Measurements from ENCODE around the gene NCAPD2.
A peak's percentile ranks its signal among the peaks of the same experiment; 100 is the strongest.

Gene NCAPD2

GRCh38 chr12:6470375-6471163 is 23.3 kb upstream of the NCAPD2 start, which contains the start of gene VAMP1 (continued):
- peak; percentile 56 for TF ChIP-seq ZNF843 (tag by site-specific recombination; IDR thresholded peaks at IDR 0.05)
- TF ChIP-seq ZSCAN16 (tag by site-specific recombination; IDR thresholded peaks at IDR 0.05), result peak; percentile 60
- TF ChIP-seq ZNF560 (tag by site-specific recombination; IDR thresholded peaks at IDR 0.05; ENCODE audit: borderline replicate concordance), result no peak
- peak; percentile 95 for TF ChIP-seq ZBTB10 (tag by site-specific recombination; IDR thresholded peaks at IDR 0.05)
- TF ChIP-seq PRDM4 (tag by site-specific recombination; IDR thresholded peaks at IDR 0.05), result peak; percentile 50
- peak; percentile 86 for TF ChIP-seq ZNF600 (tag by site-specific recombination; IDR thresholded peaks at IDR 0.05)
- peak; percentile 59; the same call in 1 of the 2 replicates for TF ChIP-seq ZBTB21 (tag by site-specific recombination; IDR thresholded peaks at IDR 0.05)
- TF ChIP-seq ZEB2 (tag by site-specific recombination; IDR thresholded peaks at IDR 0.05), result peak; percentile 78
- no peak; the same call in 1 of the 2 replicates for TF ChIP-seq ZNF585B (tag by site-specific recombination; IDR thresholded peaks at IDR 0.05)
- TF ChIP-seq ZNF658 (tag by site-specific recombination; IDR thresholded peaks at IDR 0.05), result no peak
- no peak for TF ChIP-seq ZNF157 (tag by site-specific recombination; IDR thresholded peaks at IDR 0.05)
- no peak for TF ChIP-seq ZNF114 (tag by site-specific recombination; IDR thresholded peaks at IDR 0.05)
- TF ChIP-seq KLF10 (tag by site-specific recombination; IDR thresholded peaks at IDR 0.05), result peak; percentile 88
- no peak for TF ChIP-seq ZNF48 (tag by site-specific recombination; IDR thresholded peaks at IDR 0.05)
- TF ChIP-seq WT1 (tag by site-specific recombination; IDR thresholded peaks at IDR 0.05), result peak; percentile 47; the same call in 1 of the 2 replicates
- TF ChIP-seq ZFHX2 (tag by site-specific recombination; conservative IDR thresholded peaks at IDR 0.05), result peak; percentile 58
- TF ChIP-seq ZNF837 (tag by site-specific recombination; IDR thresholded peaks at IDR 0.05), result no peak
- TF ChIP-seq ZIC2 (tag by site-specific recombination; IDR thresholded peaks at IDR 0.05), result peak; percentile 48
- TF ChIP-seq ZNF660 (tag by site-specific recombination; IDR thresholded peaks at IDR 0.05), result peak; percentile 84
- no peak for TF ChIP-seq ZNF514 (tag by site-specific recombination; IDR thresholded peaks at IDR 0.05)
- TF ChIP-seq ZNF239 (tag by site-specific recombination; IDR thresholded peaks at IDR 0.05), result no peak
- no peak for TF ChIP-seq ZNF768 (tag by site-specific recombination; IDR thresholded peaks at IDR 0.05)
- TF ChIP-seq, protein P1, sequence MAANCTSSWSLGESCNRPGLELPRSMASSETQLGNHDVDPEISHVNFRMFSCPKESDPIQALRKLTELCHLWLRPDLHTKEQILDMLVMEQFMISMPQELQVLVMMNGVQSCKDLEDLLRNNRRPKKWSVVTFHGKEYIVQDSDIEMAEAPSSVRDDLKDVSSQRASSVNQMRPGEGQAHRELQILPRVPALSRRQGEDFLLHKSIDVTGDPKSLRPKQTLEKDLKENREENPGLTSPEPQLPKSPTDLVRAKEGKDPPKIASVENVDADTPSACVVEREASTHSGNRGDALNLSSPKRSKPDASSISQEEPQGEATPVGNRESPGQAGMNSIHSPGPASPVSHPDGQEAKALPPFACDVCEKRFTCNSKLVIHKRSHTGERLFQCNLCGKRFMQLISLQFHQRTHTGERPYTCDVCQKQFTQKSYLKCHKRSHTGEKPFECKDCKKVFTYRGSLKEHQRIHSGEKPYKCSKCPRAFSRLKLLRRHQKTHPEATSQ (tag by site-specific recombination; IDR thresholded peaks at IDR 0.05), result peak; percentile 67; the same call in 1 of the 2 replicates
- peak; percentile 85 for TF ChIP-seq ZNF692 (tag by site-specific recombination; IDR thresholded peaks at IDR 0.05)
- TF ChIP-seq ZNF211 (tag by site-specific recombination; IDR thresholded peaks at IDR 0.05; ENCODE audit: low read depth), result no peak
- no peak for TF ChIP-seq PRDM1 (tag by site-specific recombination; IDR thresholded peaks at IDR 0.05)
- TF ChIP-seq ZNF311 (tag by site-specific recombination; IDR thresholded peaks at IDR 0.05; ENCODE audit: borderline replicate concordance), result no peak
- TF ChIP-seq ZNF266 (tag by site-specific recombination; IDR thresholded peaks at IDR 0.05; ENCODE audit: low read depth), result no peak
- no peak for TF ChIP-seq ZNF677 (tag by site-specific recombination; IDR thresholded peaks at IDR 0.05)
- TF ChIP-seq ZNF350 (tag by site-specific recombination; IDR thresholded peaks at IDR 0.05), result peak; percentile 58; the same call in 1 of the 2 replicates
- TF ChIP-seq ZNF335 (tag by site-specific recombination; conservative IDR thresholded peaks at IDR 0.05), result peak; percentile 71
- TF ChIP-seq EGR2 (tag by site-specific recombination; IDR thresholded peaks at IDR 0.05; ENCODE audit: low read depth), result no peak; the same call in 1 of the 2 replicates
- TF ChIP-seq GLI2 (tag by site-specific recombination; IDR thresholded peaks at IDR 0.05; ENCODE audit: borderline replicate concordance, low read depth), result no peak
- peak; percentile 93 for TF ChIP-seq REPIN1 (tag by site-specific recombination; IDR thresholded peaks at IDR 0.05; ENCODE audit: low read depth)
